Esophagus mucosa (tissue), 1 donor: Measurements from ENCODE around the gene SRGAP3. TPM values are rescaled to one million over a fixed set of nuclear protein-coding genes. Genes with fewer than 3 reads are reported as not detected.
A peak's percentile ranks its signal among the peaks of the same experiment; 100 is the strongest.

Experiments
- ATAC-seq: fragments of 200-7000 bp; cut with Tn5 transposase; one replicate; pipeline ENCODE4 v1.9.1; 2020
- total RNA-seq: library from RNA; stranded (reverse); gene quantifications from one replicate; pipeline ENCODE4 v1.2.4, GENCODE V29; 2023
- donor health status: DM: yes; HTN: yes; CAD: no.

SRGAP3 gene
- total RNA-seq, 1 donor from 2014 or later, result 5.2 TPM

- no peak for ATAC-seq
These were observed 25.8 kb downstream of the SRGAP3 start for GRCh38 chr3:9223672-9224071.

- no peak for ATAC-seq
These were observed 26.3 kb downstream of the SRGAP3 start for GRCh38 chr3:9222956-9223639.

GRCh38 chr3:9222049-9222448 is 27.4 kb downstream of the SRGAP3 start:
- no peak for ATAC-seq

GRCh38 chr3:9218514-9218846 is 31.0 kb downstream of the SRGAP3 start:
- no peak for ATAC-seq

GRCh38 chr3:9217784-9218513 is 31.5 kb downstream of the SRGAP3 start:
- no peak for ATAC-seq

GRCh38 chr3:9216736-9217135 is 32.7 kb downstream of the SRGAP3 start:
- no peak for ATAC-seq

GRCh38 chr3:9214599-9214998 is 34.8 kb downstream of the SRGAP3 start:
- ATAC-seq, result no peak

- ATAC-seq, result no peak
These were observed 35.3 kb downstream of the SRGAP3 start for GRCh38 chr3:9214185-9214584.

GRCh38 chr3:9213019-9213634 is 36.3 kb downstream of the SRGAP3 start:
- ATAC-seq, result no peak

GRCh38 chr3:9211155-9211950 is 38.1 kb downstream of the SRGAP3 start:
- peak; percentile 55 for ATAC-seq

- no peak for ATAC-seq
These were observed 39.7 kb downstream of the SRGAP3 start for GRCh38 chr3:9209777-9210176.

GRCh38 chr3:9208605-9209152 is 40.8 kb downstream of the SRGAP3 start:
- ATAC-seq, result no peak

- no peak for ATAC-seq
These were observed 42.2 kb downstream of the SRGAP3 start for GRCh38 chr3:9207116-9207763.

- ATAC-seq, result no peak
These were observed 43.2 kb downstream of the SRGAP3 start for GRCh38 chr3:9206287-9206686.

GRCh38 chr3:9205345-9206143 is 43.9 kb downstream of the SRGAP3 start:
- ATAC-seq, result no peak

- ATAC-seq, result no peak
These were observed 45.0 kb downstream of the SRGAP3 start for GRCh38 chr3:9204253-9204992.

GRCh38 chr3:9203317-9203716 is 46.1 kb downstream of the SRGAP3 start:
- ATAC-seq, result no peak

GRCh38 chr3:9202546-9202945 is 46.9 kb downstream of the SRGAP3 start:
- ATAC-seq, result no peak

- no peak for ATAC-seq
These were observed 47.5 kb downstream of the SRGAP3 start for GRCh38 chr3:9201955-9202354.

GRCh38 chr3:9201266-9201665 is 48.2 kb downstream of the SRGAP3 start:
- no peak for ATAC-seq

- ATAC-seq, result no peak
These were observed 49.7 kb downstream of the SRGAP3 start for GRCh38 chr3:9199775-9200174.
